LNCaP clone FGC (cell line): ENCODE results near the gene KLRF1.

ENCODE experiments used
- DNase-seq: peaks from one replicate; pipeline ENCODE4 v3.0.0-alpha.2; 2011; ENCODE audit warnings: low read depth
- H3K4me3 ChIP-seq: 2 replicates; pipeline ENCODE4 v1.5.1; 2011; ENCODE audit warnings: mild to moderate bottlenecking, low read depth, low read length, control low read depth
- TF ChIP-seq, protein P1 (sequence below): IDR thresholded peaks from 2 replicates; pipeline ENCODE4 v1.5.1; 2012; ENCODE audit warnings: mild to moderate bottlenecking; ENCODE audit not compliant: control insufficient read depth, insufficient read depth; ENCODE audit errors: extremely low read depth

The KLRF1 gene, protein sequence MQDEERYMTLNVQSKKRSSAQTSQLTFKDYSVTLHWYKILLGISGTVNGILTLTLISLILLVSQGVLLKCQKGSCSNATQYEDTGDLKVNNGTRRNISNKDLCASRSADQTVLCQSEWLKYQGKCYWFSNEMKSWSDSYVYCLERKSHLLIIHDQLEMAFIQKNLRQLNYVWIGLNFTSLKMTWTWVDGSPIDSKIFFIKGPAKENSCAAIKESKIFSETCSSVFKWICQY

GRCh38 chr12:9827209-9827888 is at the start of gene KLRF1:
KLRF1 (plus strand) TSS chr12:9827481; CDS start chr12:9827545, 64 bp downstream.
- TF ChIP-seq, protein P1, sequence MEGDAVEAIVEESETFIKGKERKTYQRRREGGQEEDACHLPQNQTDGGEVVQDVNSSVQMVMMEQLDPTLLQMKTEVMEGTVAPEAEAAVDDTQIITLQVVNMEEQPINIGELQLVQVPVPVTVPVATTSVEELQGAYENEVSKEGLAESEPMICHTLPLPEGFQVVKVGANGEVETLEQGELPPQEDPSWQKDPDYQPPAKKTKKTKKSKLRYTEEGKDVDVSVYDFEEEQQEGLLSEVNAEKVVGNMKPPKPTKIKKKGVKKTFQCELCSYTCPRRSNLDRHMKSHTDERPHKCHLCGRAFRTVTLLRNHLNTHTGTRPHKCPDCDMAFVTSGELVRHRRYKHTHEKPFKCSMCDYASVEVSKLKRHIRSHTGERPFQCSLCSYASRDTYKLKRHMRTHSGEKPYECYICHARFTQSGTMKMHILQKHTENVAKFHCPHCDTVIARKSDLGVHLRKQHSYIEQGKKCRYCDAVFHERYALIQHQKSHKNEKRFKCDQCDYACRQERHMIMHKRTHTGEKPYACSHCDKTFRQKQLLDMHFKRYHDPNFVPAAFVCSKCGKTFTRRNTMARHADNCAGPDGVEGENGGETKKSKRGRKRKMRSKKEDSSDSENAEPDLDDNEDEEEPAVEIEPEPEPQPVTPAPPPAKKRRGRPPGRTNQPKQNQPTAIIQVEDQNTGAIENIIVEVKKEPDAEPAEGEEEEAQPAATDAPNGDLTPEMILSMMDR = no peak
- no peak within 1 kb of the TSS for H3K4me3 ChIP-seq
- no peak for DNase-seq

DNA sequence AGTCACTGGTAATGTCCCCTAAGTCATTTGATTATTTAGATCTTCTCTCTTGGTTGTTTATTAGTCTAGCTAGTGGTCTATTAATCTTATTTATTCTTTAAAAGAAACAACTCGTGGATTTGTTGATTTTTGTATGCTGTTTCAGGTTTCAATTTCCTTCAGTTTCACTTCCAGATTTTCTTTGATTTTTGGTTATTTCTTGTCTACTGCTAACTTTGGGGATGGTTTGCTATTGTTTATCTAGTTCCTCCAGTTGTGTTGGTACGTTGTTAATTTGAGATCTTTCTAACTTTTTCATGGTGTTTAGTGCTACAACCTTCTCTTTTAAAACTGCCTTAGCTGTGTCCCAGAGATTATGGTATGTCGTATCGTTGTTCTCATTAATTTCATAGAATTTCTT is 48.1 kb upstream of the KLRF1 start:
- no peak for DNase-seq
- H3K4me3 ChIP-seq = no peak overlapping the region
- TF ChIP-seq, protein P1 = no peak

GRCh38 chr12:9781360-9781759 is 45.9 kb upstream of the KLRF1 start:
- DNase-seq = no peak

DNA sequence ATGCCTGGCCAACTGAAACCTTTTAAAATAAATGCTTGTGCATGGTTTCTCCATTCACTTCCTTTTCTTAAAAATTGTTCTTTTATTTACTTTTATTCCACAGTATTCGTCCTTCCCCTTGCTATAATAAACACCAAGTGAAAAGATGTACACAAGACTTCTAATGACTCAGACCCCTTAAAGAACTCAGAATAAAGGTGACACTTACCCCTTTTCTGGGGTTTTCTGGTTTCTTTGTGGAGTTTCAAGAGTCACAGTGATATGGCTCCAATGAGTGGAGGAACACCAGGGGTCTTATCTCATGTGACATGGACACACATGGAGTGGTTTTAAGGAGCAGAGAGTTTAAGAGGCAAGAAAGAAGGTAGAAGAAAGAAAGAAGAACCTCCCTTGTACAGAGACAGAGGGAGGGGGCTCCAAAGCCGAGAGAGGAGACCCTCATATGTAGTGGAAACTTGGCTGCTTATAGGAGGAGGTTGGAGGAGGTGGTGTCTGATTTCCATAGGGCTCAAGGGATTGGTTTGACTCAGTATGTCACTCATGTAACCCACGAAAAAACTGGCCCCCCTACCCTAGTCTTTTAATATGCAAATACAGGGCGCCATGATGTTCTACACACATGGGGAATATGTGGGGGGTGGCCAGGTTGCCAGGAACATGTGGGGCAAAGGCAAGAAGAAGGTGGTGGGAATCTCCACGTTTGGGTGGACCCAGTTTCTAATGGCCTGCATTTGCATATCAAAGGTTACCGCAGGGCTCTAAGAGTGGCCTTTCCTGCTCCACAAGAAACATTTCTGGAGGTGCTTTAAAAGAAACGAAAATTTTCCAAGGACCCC is 44.5 kb upstream of the KLRF1 start:
- TF ChIP-seq, protein P1 = no peak
- no peak for DNase-seq
- H3K4me3 ChIP-seq = no peak overlapping the region

More at GRCh38 chr12:9781360-9781759, 45.9 kb upstream of the KLRF1 start:
- TF ChIP-seq, protein P1 = no peak
- no peak overlapping the region for H3K4me3 ChIP-seq

- DNase-seq = no peak
- H3K4me3 ChIP-seq = no peak overlapping the region
- TF ChIP-seq, protein P1 = no peak
Observed at GRCh38 chr12:9784326-9784725, 43.0 kb upstream of the KLRF1 start.

DNA sequence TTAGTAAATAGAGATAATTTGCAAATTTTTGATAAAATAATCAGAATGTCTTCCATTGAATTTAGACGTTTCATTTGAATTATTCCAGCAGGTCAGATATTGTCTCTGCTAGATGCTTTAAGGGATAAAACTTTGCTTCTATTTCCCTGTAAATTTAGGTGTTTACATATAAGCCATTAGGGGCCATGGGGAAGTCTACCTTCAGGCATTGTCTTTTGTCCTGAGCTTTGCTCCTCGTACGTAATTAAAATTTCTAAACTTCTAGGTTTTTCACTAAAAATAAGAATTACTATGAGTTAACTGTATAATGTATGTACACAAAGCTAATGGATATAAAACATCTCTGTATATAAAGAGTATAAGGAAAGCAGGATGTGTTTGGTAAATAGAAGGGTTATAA is 42.5 kb upstream of the KLRF1 start:
- DNase-seq = no peak
- H3K4me3 ChIP-seq = no peak overlapping the region
- TF ChIP-seq, protein P1 = no peak
